Gastroesophageal sphincter (tissue), 4 donors: ENCODE results near the gene ARCN1. TPM values are rescaled to one million over a fixed set of nuclear protein-coding genes. Genes with fewer than 3 reads are reported as not detected.

Source experiments
- ATAC-seq: fragments of 150-250 bp; one replicate; pipeline ENCODE4 v1.9.1; 2016; ENCODE audit warnings: mild to moderate bottlenecking, moderate library complexity
- H3K27ac ChIP-seq, 4 donors: fragments of 200-600 bp; sonication (generic) in 3 of 4; 1 replicate in 3 of 4; 2 replicates in 1 of 4; pipeline ENCODE4 v1.5.1; 2016 to 2019
- H3K27me3 ChIP-seq: fragments of 200-600 bp; sonication (generic); one replicate; pipeline ENCODE4 v1.5.1; 2019
- H3K36me3 ChIP-seq, 2 donors: fragments of 200-600 bp; sonication (generic); one replicate each; pipeline ENCODE4 v1.5.1; 2019; ENCODE audit warnings: control low read depth in 1 of 2
- H3K4me1 ChIP-seq, 3 donors: fragments of 200-600 bp; sonication (generic); 1 replicate in 2 of 3; 2 replicates in 1 of 3; pipeline ENCODE4 v1.5.1; 2016 to 2019; ENCODE audit warnings: control low read depth in 2 of 3
- H3K4me3 ChIP-seq, 2 donors: fragments of 200-600 bp; sonication (generic); one replicate each; pipeline ENCODE4 v1.5.1; 2019; ENCODE audit warnings: mild to moderate bottlenecking in 1 of 2, moderate library complexity in 1 of 2
- H3K9me3 ChIP-seq, 3 donors: fragments of 200-600 bp; sonication (generic); one replicate each; pipeline ENCODE4 v1.5.1; 2017 to 2019; ENCODE audit warnings: control low read depth in 2 of 3
- CTCF ChIP-seq, 4 experiments: fragments of 200-600 bp in 2 of 4; fragments of 450-650 bp in 2 of 4; sonication (generic) in 1 of 4; IDR thresholded peaks; one replicate each; pipeline ENCODE4 v1.5.1; 2017 to 2019; ENCODE audit warnings: antibody characterized with exemption in 4 of 4, mild to moderate bottlenecking in 2 of 4, moderate library complexity in 2 of 4
- EP300 ChIP-seq: sonication (generic); formaldehyde crosslinking; IDR thresholded peaks from one replicate; pipeline ENCODE4 v1.6.1; 2017; ENCODE audit warnings: antibody characterized with exemption, mild to moderate bottlenecking
- POLR2A ChIP-seq, 2 donors: fragments of 450-650 bp; IDR thresholded peaks; one replicate each; pipeline ENCODE4 v1.6.1; 2017; ENCODE audit warnings: antibody characterized with exemption in 2 of 2, mild to moderate bottlenecking in 2 of 2, moderate library complexity in 1 of 2
- POLR2AphosphoS5 ChIP-seq: sonication (generic); formaldehyde crosslinking; IDR thresholded peaks from one replicate; pipeline ENCODE4 v1.6.1; 2017; ENCODE audit warnings: antibody characterized with exemption
- WGBS, 2 donors: methylation state at CpG; one replicate each; pipeline ENCODE4 v1.1.5; 2018; ENCODE audit warnings: low coverage in 1 of 2; 5-methylcytosine and 5-hydroxymethylcytosine counted together
- total RNA-seq, 4 donors: library from RNA; depleted of rRNA; stranded (reverse); fragments of >200 nt; gene quantifications; one replicate each; pipeline ENCODE4 v1.1.0, GENCODE V29; 2016

Gene ARCN1
- total RNA-seq, 4 donors from 2014 or later: 84.9 to 141 (median 128) TPM

- H3K36me3 ChIP-seq: peaks cover 0 to 98% of the 10 kb centered on the region in 2 donors
- H3K27ac ChIP-seq: no peak overlapping the region
- H3K9me3 ChIP-seq: no peaks in the 10 kb centered on the region
- TF ChIP-seq EP300 (no peak), POLR2AphosphoS5 (no peak), CTCF (IDR thresholded peaks at IDR 0.05) (no peak), POLR2A (IDR thresholded peaks at IDR 0.05) (no peak)
- 90% methylated on average over 6 of the region's 24 CpGs; no CpG with 5 or more reads in 1 of the 2 donors for WGBS, 2 donors
- no peaks in the 10 kb centered on the region for H3K27me3 ChIP-seq
- no peak overlapping the region for H3K4me3 ChIP-seq
- peaks cover 0 to 17% (median 0%) of the 10 kb centered on the region in 3 donors for H3K4me1 ChIP-seq
- ATAC-seq: no peak
Measured at GRCh38 chr11:118645066-118645715, 73.0 kb downstream of the ARCN1 start.

- Histone ChIP-seq H3K27me3 (no peaks in the 10 kb centered on the region), H3K4me3 (no peak overlapping the region), H3K9me3 (no peaks in the 10 kb centered on the region), H3K4me1 (peaks cover 0 to 5% (median 0%) of the 10 kb centered on the region in 3 donors), H3K27ac (no peak overlapping the region), H3K36me3 (peaks cover 0 to 98% of the 10 kb centered on the region in 2 donors)
- no peak for TF ChIP-seq POLR2A (IDR thresholded peaks at IDR 0.05)
- TF ChIP-seq POLR2AphosphoS5: no peak
- TF ChIP-seq EP300: no peak
- no peak for TF ChIP-seq CTCF (IDR thresholded peaks at IDR 0.05)
- 50 to 51% methylated on average over 2 to 3 of the region's 3 CpGs for WGBS, 2 donors
- ATAC-seq: no peak
Measured at GRCh38 chr11:118646393-118646792, 74.2 kb downstream of the ARCN1 start.

GRCh38 chr11:118648291-118648690, 76.1 kb downstream of the ARCN1 start:
- Histone ChIP-seq H3K36me3 (peaks cover 0 to 98% of the 10 kb centered on the region in 2 donors), H3K9me3 (no peaks in the 10 kb centered on the region), H3K27ac (no peak overlapping the region), H3K27me3 (no peaks in the 10 kb centered on the region), H3K4me1 (peaks cover 0 to 14% (median 0%) of the 10 kb centered on the region in 3 donors), H3K4me3 (no peak overlapping the region)
- no peak for ATAC-seq
- 71 to 73% methylated on average over 2 to 3 of the region's 5 CpGs for WGBS, 2 donors
- no peak for TF ChIP-seq EP300
- no peak for TF ChIP-seq CTCF (IDR thresholded peaks at IDR 0.05)
- no peak for TF ChIP-seq POLR2A (IDR thresholded peaks at IDR 0.05)
- TF ChIP-seq POLR2AphosphoS5: no peak

GRCh38 chr11:118649941-118650340, 77.7 kb downstream of the ARCN1 start:
- no peak for ATAC-seq
- H3K4me1 ChIP-seq: peaks cover 0 to 14% (median 0%) of the 10 kb centered on the region in 3 donors
- peaks cover 0 to 98% of the 10 kb centered on the region in 2 donors for H3K36me3 ChIP-seq
- no peak overlapping the region for H3K27ac ChIP-seq
- no peak for TF ChIP-seq POLR2A (IDR thresholded peaks at IDR 0.05)
- no peak for TF ChIP-seq EP300
- TF ChIP-seq POLR2AphosphoS5: no peak
- TF ChIP-seq CTCF (IDR thresholded peaks at IDR 0.05): no peak
- WGBS, 2 donors: 87% methylated on average over 7 of the region's 10 CpGs; no CpG with 5 or more reads in 1 of the 2 donors
- no peak overlapping the region for H3K4me3 ChIP-seq
- H3K9me3 ChIP-seq: no peaks in the 10 kb centered on the region
- no peaks in the 10 kb centered on the region for H3K27me3 ChIP-seq

GRCh38 chr11:118650366-118650765, 78.2 kb downstream of the ARCN1 start:
- H3K27ac ChIP-seq: no peak overlapping the region
- WGBS, 2 donors: 84% methylated on average over 3 of the region's 8 CpGs; no CpG with 5 or more reads in 1 of the 2 donors
- no peaks in the 10 kb centered on the region for H3K27me3 ChIP-seq
- TF ChIP-seq POLR2AphosphoS5 (no peak), CTCF (IDR thresholded peaks at IDR 0.05) (no peak), EP300 (no peak), POLR2A (IDR thresholded peaks at IDR 0.05) (no peak)
- no peaks in the 10 kb centered on the region for H3K9me3 ChIP-seq
- peaks cover 0 to 98% of the 10 kb centered on the region in 2 donors for H3K36me3 ChIP-seq
- no peak overlapping the region for H3K4me3 ChIP-seq
- ATAC-seq: no peak
- H3K4me1 ChIP-seq: peaks cover 0 to 14% (median 0%) of the 10 kb centered on the region in 3 donors
